ENCODE results near the gene BTBD9.

Gene BTBD9

GRCh38 chr6:38183856-38184584 lies 455.7 kb downstream of the BTBD9 start:
- no peak for DNase-seq (ENCODE audit: low spot score)
- Mint-ChIP-seq H3K4me3 (no peak overlapping the region), H3K27ac (no peak overlapping the region), H3K27me3 (ENCODE audit: low read depth) (no peaks in the 10 kb centered on the region), H3K9me3 (no peaks in the 10 kb centered on the region), H3K36me3 (ENCODE audit: low read depth) (no peaks in the 10 kb centered on the region), H3K4me1 (ENCODE audit: low read depth) (no peaks in the 10 kb centered on the region)

GRCh38 chr6:38182426-38182825 lies 457.3 kb downstream of the BTBD9 start:
- Mint-ChIP-seq H3K27me3 (ENCODE audit: low read depth) (no peaks in the 10 kb centered on the region), H3K4me1 (ENCODE audit: low read depth) (peaks cover 2% of the 10 kb centered on the region), H3K36me3 (ENCODE audit: low read depth) (no peaks in the 10 kb centered on the region), H3K9me3 (no peaks in the 10 kb centered on the region), H3K4me3 (no peak overlapping the region), H3K27ac (no peak overlapping the region)
- DNase-seq (ENCODE audit: low spot score) = no peak

- Mint-ChIP-seq H3K27me3 (ENCODE audit: low read depth) (no peaks in the 10 kb centered on the region), H3K36me3 (ENCODE audit: low read depth) (no peaks in the 10 kb centered on the region), H3K27ac (no peak overlapping the region), H3K4me3 (no peak overlapping the region), H3K4me1 (ENCODE audit: low read depth) (peaks cover 2% of the 10 kb centered on the region), H3K9me3 (no peaks in the 10 kb centered on the region)
- DNase-seq (ENCODE audit: low spot score) = no peak
Observed at GRCh38 chr6:38180586-38180985, 459.1 kb downstream of the BTBD9 start.

GRCh38 chr6:38179794-38180430 lies 459.8 kb downstream of the BTBD9 start:
- no peak for DNase-seq (ENCODE audit: low spot score)
- Mint-ChIP-seq H3K36me3 (ENCODE audit: low read depth) (no peaks in the 10 kb centered on the region), H3K27me3 (ENCODE audit: low read depth) (no peaks in the 10 kb centered on the region), H3K27ac (no peak overlapping the region), H3K9me3 (no peaks in the 10 kb centered on the region), H3K4me1 (ENCODE audit: low read depth) (peaks cover 2% of the 10 kb centered on the region), H3K4me3 (no peak overlapping the region)

GRCh38 chr6:38179300-38179699 lies 460.4 kb downstream of the BTBD9 start:
- Mint-ChIP-seq H3K9me3 (no peaks in the 10 kb centered on the region), H3K4me3 (no peak overlapping the region), H3K27ac (no peak overlapping the region)

GRCh38 chr6:38178584-38178886 lies 461.2 kb downstream of the BTBD9 start:
- H3K27ac Mint-ChIP-seq = no peak overlapping the region
- H3K9me3 Mint-ChIP-seq = no peaks in the 10 kb centered on the region

More at GRCh38 chr6:38179300-38179699, 460.4 kb downstream of the BTBD9 start:
- Mint-ChIP-seq H3K27me3 (ENCODE audit: low read depth) (no peaks in the 10 kb centered on the region), H3K4me1 (ENCODE audit: low read depth) (peaks cover 2% of the 10 kb centered on the region), H3K36me3 (ENCODE audit: low read depth) (no peaks in the 10 kb centered on the region)
- DNase-seq (ENCODE audit: low spot score) = no peak

GRCh38 chr6:38177882-38178583 lies 461.7 kb downstream of the BTBD9 start:
- peak overlapping the region; percentile 7 for H3K27ac Mint-ChIP-seq
- DNase-seq (ENCODE audit: low spot score) = no peak
- no peak overlapping the region for H3K4me3 Mint-ChIP-seq
- H3K4me1 Mint-ChIP-seq (ENCODE audit: low read depth) = peaks cover 2% of the 10 kb centered on the region
- H3K27me3 Mint-ChIP-seq (ENCODE audit: low read depth) = no peaks in the 10 kb centered on the region
- no peaks in the 10 kb centered on the region for H3K9me3 Mint-ChIP-seq
- H3K36me3 Mint-ChIP-seq (ENCODE audit: low read depth) = no peaks in the 10 kb centered on the region

More at GRCh38 chr6:38178584-38178886, 461.2 kb downstream of the BTBD9 start:
- Mint-ChIP-seq H3K4me3 (no peak overlapping the region), H3K36me3 (ENCODE audit: low read depth) (no peaks in the 10 kb centered on the region), H3K4me1 (ENCODE audit: low read depth) (peaks cover 2% of the 10 kb centered on the region), H3K27me3 (ENCODE audit: low read depth) (no peaks in the 10 kb centered on the region)
- DNase-seq (ENCODE audit: low spot score) = no peak

GRCh38 chr6:38176797-38177751 lies 462.7 kb downstream of the BTBD9 start:
- Mint-ChIP-seq H3K36me3 (ENCODE audit: low read depth) (no peaks in the 10 kb centered on the region), H3K4me3 (no peak overlapping the region), H3K4me1 (ENCODE audit: low read depth) (peaks cover 2% of the 10 kb centered on the region)

GRCh38 chr6:38175786-38176185 lies 463.9 kb downstream of the BTBD9 start:
- no peaks in the 10 kb centered on the region for H3K27me3 Mint-ChIP-seq (ENCODE audit: low read depth)
- DNase-seq (ENCODE audit: low spot score) = no peak
- H3K36me3 Mint-ChIP-seq (ENCODE audit: low read depth) = no peaks in the 10 kb centered on the region
- no peak overlapping the region for H3K4me3 Mint-ChIP-seq
- H3K4me1 Mint-ChIP-seq (ENCODE audit: low read depth) = peaks cover 2% of the 10 kb centered on the region
- no peaks in the 10 kb centered on the region for H3K9me3 Mint-ChIP-seq
- H3K27ac Mint-ChIP-seq = no peak overlapping the region

More at GRCh38 chr6:38176797-38177751, 462.7 kb downstream of the BTBD9 start:
- Mint-ChIP-seq H3K9me3 (no peaks in the 10 kb centered on the region), H3K27ac (no peak overlapping the region), H3K27me3 (ENCODE audit: low read depth) (no peaks in the 10 kb centered on the region)
- no peak for DNase-seq (ENCODE audit: low spot score)

- H3K27ac Mint-ChIP-seq = no peak overlapping the region
- H3K27me3 Mint-ChIP-seq (ENCODE audit: low read depth) = no peaks in the 10 kb centered on the region
- no peak overlapping the region for H3K4me3 Mint-ChIP-seq
- H3K36me3 Mint-ChIP-seq (ENCODE audit: low read depth) = no peaks in the 10 kb centered on the region
- H3K4me1 Mint-ChIP-seq (ENCODE audit: low read depth) = peaks cover 2% of the 10 kb centered on the region
- no peak for DNase-seq (ENCODE audit: low spot score)
- no peaks in the 10 kb centered on the region for H3K9me3 Mint-ChIP-seq
Observed at GRCh38 chr6:38174806-38175495, 464.8 kb downstream of the BTBD9 start.

GRCh38 chr6:38174315-38174714 lies 465.4 kb downstream of the BTBD9 start:
- no peak overlapping the region for H3K4me3 Mint-ChIP-seq
- H3K27ac Mint-ChIP-seq = no peak overlapping the region
- H3K9me3 Mint-ChIP-seq = no peaks in the 10 kb centered on the region
- H3K4me1 Mint-ChIP-seq (ENCODE audit: low read depth) = peaks cover 2% of the 10 kb centered on the region
- no peaks in the 10 kb centered on the region for H3K27me3 Mint-ChIP-seq (ENCODE audit: low read depth)
- DNase-seq (ENCODE audit: low spot score) = no peak
- H3K36me3 Mint-ChIP-seq (ENCODE audit: low read depth) = no peaks in the 10 kb centered on the region

GRCh38 chr6:38173909-38174308 lies 465.8 kb downstream of the BTBD9 start:
- Mint-ChIP-seq H3K27ac (no peak overlapping the region), H3K4me1 (ENCODE audit: low read depth) (peaks cover 2% of the 10 kb centered on the region), H3K36me3 (ENCODE audit: low read depth) (no peaks in the 10 kb centered on the region), H3K27me3 (ENCODE audit: low read depth) (no peaks in the 10 kb centered on the region), H3K9me3 (no peaks in the 10 kb centered on the region), H3K4me3 (no peak overlapping the region)
- no peak for DNase-seq (ENCODE audit: low spot score)

GRCh38 chr6:38172739-38173410 lies 466.9 kb downstream of the BTBD9 start:
- DNase-seq (ENCODE audit: low spot score) = no peak
- H3K4me1 Mint-ChIP-seq (ENCODE audit: low read depth) = no peaks in the 10 kb centered on the region
- no peak overlapping the region for H3K27ac Mint-ChIP-seq
- H3K36me3 Mint-ChIP-seq (ENCODE audit: low read depth) = no peaks in the 10 kb centered on the region
- H3K4me3 Mint-ChIP-seq = no peak overlapping the region
- H3K9me3 Mint-ChIP-seq = no peaks in the 10 kb centered on the region
- H3K27me3 Mint-ChIP-seq (ENCODE audit: low read depth) = no peaks in the 10 kb centered on the region
